Activated CD8-positive, alpha-beta memory T cell treated with anti-CD3 and anti-CD28 coated beads for 36 hours (primary cell): ENCODE measurements around the gene ITGB1BP2. TPM values are rescaled to one million over a fixed set of nuclear protein-coding genes. Genes with fewer than 3 reads are reported as not detected.
"Not testable (repeated sequence)": the region's sequence is repeated elsewhere in the genome, so short reads cannot be mapped to it uniquely, and the experiment has no call there.

Experiments
- CTCF ChIA-PET: fragments of 350-600 bp; sonication (Branson Sonifier 250); formaldehyde crosslinking; loops from one replicate; lab custom pipeline; 2021; ENCODE audit warnings: antibody characterized with exemption; lab: Charles Lee
- POLR2A ChIA-PET: fragments of 350-600 bp; sonication (Branson Sonifier 250); formaldehyde crosslinking; loops from one replicate; lab custom pipeline; 2021; ENCODE audit warnings: antibody characterized with exemption; lab: Charles Lee
- total RNA-seq, 2 experiments: library from RNA; stranded (reverse); gene quantifications; one replicate each; pipeline ENCODE4 v1.2.3, GENCODE V29; 2021

The ITGB1BP2 gene
- total RNA-seq = 1 to 10 TPM; 4.6 to 5.5 TPM

- ChIA-PET CTCF (no interaction called here), POLR2A (interaction anchor here (0.6 kb wide), 1 partner anchor 44 kb away, joined by 4 read pairs; no protein-coding TSS in a partner anchor)
These were observed at the start of gene ITGB1BP2 for GRCh38 chrX:71301195-71301924. Gene ITGB1BP2 (plus strand): TSS chrX:71301750. CDS start chrX:71301807, 57 bp downstream.

GRCh38 chrX:71252221-71252620, 49.3 kb upstream of the ITGB1BP2 start:
- CTCF ChIA-PET = no interaction called here
- POLR2A ChIA-PET = no interaction called here

GRCh38 chrX:71253253-71254091, 48.1 kb upstream of the ITGB1BP2 start:
- ChIA-PET CTCF (interaction anchor here (0.7 kb wide), 1 partner anchor 112 kb away, joined by 3 read pairs; the partner anchor contains the start of gene TAF1), POLR2A (interaction anchor here (0.6 to 1.7 kb wide), 2 partner anchors 10 to 30 kb away, joined by 3 to 14 read pairs; partner anchors contain the start of gene NONO)

GRCh38 chrX:71254092-71254963, 47.2 kb upstream of the ITGB1BP2 start, which contains the start of gene ZMYM3:
Gene ZMYM3 (minus strand): TSS chrX:71254140. CDS start chrX:71253255, 885 bp downstream.
- POLR2A ChIA-PET = interaction anchor here (0.6 to 1.7 kb wide), 5 partner anchors 11 to 112 kb away, joined by 3 to 14 read pairs (median 3); partner anchors contain the start of gene NONO
- CTCF ChIA-PET = interaction anchor here (0.6 to 0.7 kb wide), 3 partner anchors 30 to 782 kb away, joined by 3 read pairs; partner anchors contain the start of gene TAF1

- ChIA-PET POLR2A (no interaction called here), CTCF (no interaction called here)
These were observed 45.5 kb upstream of the ITGB1BP2 start for GRCh38 chrX:71256051-71256450.

GRCh38 chrX:71256856-71257255, 44.7 kb upstream of the ITGB1BP2 start:
- CTCF ChIA-PET = no interaction called here
- POLR2A ChIA-PET = no interaction called here

- POLR2A ChIA-PET, CTCF ChIA-PET: not testable (repeated sequence)
These were observed 32.9 kb upstream of the ITGB1BP2 start for GRCh38 chrX:71268624-71269023.

- ChIA-PET CTCF (no interaction called here), POLR2A (no interaction called here)
These were observed 31.7 kb upstream of the ITGB1BP2 start for GRCh38 chrX:71269801-71270395.

GRCh38 chrX:71272313-71272712, 29.2 kb upstream of the ITGB1BP2 start:
- POLR2A ChIA-PET, CTCF ChIA-PET: not testable (repeated sequence)

GRCh38 chrX:71281300-71281699, 20.2 kb upstream of the ITGB1BP2 start:
- CTCF ChIA-PET, POLR2A ChIA-PET: not testable (repeated sequence)

GRCh38 chrX:71282514-71283402, 18.8 kb upstream of the ITGB1BP2 start:
- POLR2A ChIA-PET = interaction anchor here (0.6 to 1.6 kb wide), 12 partner anchors 9 to 328 kb away, joined by 3 to 14 read pairs (median 6); partner anchors contain the start of genes IL2RG, TAF1 and ZMYM3
- CTCF ChIA-PET = interaction anchor here (0.6 kb wide), 1 partner anchor 14 kb away, joined by 3 read pairs; no protein-coding TSS in a partner anchor

- ChIA-PET CTCF (interaction anchor here (0.6 to 1.1 kb wide), 3 partner anchors 14 to 87 kb away, joined by 3 read pairs; no protein-coding TSS in a partner anchor), POLR2A (interaction anchor here (0.6 to 1.6 kb wide), 13 partner anchors 8 to 327 kb away, joined by 3 to 14 read pairs (median 5); partner anchors contain the start of genes IL2RG, TAF1 and ZMYM3)
These were observed 18.0 kb upstream of the ITGB1BP2 start, which contains the start of gene NONO for GRCh38 chrX:71283403-71284143. Gene NONO (plus strand): TSS chrX:71283635. CDS start chrX:71290638, 7,003 bp downstream.

- ChIA-PET POLR2A (interaction anchor here (0.6 kb wide), 1 partner anchor 80 kb away, joined by 6 read pairs; the partner anchor contains the start of gene TAF1), CTCF (no interaction called here)
These were observed 15.6 kb upstream of the ITGB1BP2 start for GRCh38 chrX:71285929-71286328.

GRCh38 chrX:71291381-71291780, 10.2 kb upstream of the ITGB1BP2 start:
- POLR2A ChIA-PET = interaction anchor here (0.7 kb wide), 1 partner anchor 8 kb away, joined by 3 read pairs; the partner anchor contains the start of gene NONO
- CTCF ChIA-PET = interaction anchor here (0.7 kb wide), 1 partner anchor 325 kb away, joined by 3 read pairs; no protein-coding TSS in a partner anchor

GRCh38 chrX:71292669-71293365, 8.7 kb upstream of the ITGB1BP2 start:
- POLR2A ChIA-PET = interaction anchor here (0.5 kb wide), 1 partner anchor 17 kb away, joined by 4 read pairs; no protein-coding TSS in a partner anchor
- CTCF ChIA-PET = no interaction called here
